A549 (cell line): ENCODE data around the gene FHIT.

Source experiments
- MAFK ChIP-seq: fragments of 450-650 bp; IDR thresholded peaks from 2 replicates; pipeline ENCODE4 v1.6.1; 2014; ENCODE audit not compliant: partially characterized antibody
- MAX ChIP-seq: IDR thresholded peaks from 2 replicates; pipeline ENCODE4 v1.6.1; 2012
- NPAS2 ChIP-seq: fragments of 250-450 bp; sonication (Bioruptor Pico); IDR thresholded peaks from 2 replicates; pipeline ENCODE4 v1.8.0; 2022; ENCODE audit warnings: mild to moderate bottlenecking, moderate library complexity, borderline replicate concordance
- POLR2A ChIP-seq: IDR thresholded peaks from 2 replicates; pipeline ENCODE4 v1.6.1; 2012; ENCODE audit warnings: mild to moderate bottlenecking, low read length
- RAD21 ChIP-seq, 2 experiments: fragments of >200 bp in 1 of 2; sonication (Bioruptor Twin) in 1 of 2; formaldehyde crosslinking in 1 of 2; IDR thresholded peaks in 1 of 2; conservative IDR thresholded peaks in 1 of 2; 2 replicates in 1 of 2; 3 replicates in 1 of 2; pipeline ENCODE4 v1.6.1; 2012 to 2018; ENCODE audit warnings: inconsistent platforms in 1 of 2
- RCOR1 ChIP-seq: fragments of 150-350 bp; IDR thresholded peaks from 2 replicates; pipeline ENCODE4 v1.6.1; 2014; ENCODE audit warnings: antibody characterized with exemption, low read length, low read depth

DNA sequence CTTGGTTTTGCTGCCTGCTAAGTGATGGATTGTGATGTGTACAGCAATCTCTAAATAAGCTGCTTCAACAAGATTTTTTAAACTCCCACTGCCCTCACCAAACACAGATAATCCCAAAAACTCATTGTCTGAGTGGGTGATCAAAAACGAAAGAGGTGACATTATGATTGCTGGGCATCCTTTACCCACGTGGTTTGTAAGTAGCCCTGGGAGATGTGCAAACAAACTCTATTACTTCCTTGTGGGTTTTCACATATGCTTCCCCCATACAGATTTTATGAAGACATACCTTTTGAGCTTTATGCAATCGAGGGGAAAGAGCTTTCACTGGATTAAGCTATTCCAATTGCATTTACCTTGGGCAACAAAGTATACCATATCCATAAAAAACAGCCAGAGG is 1000.4 kb downstream of the FHIT start:
- TF ChIP-seq MAX, result no peak
- no peak for TF ChIP-seq NPAS2 (CRISPR knock-in tag)
- no peak for TF ChIP-seq MAFK
- no peak for TF ChIP-seq RAD21 (conservative IDR thresholded peaks at IDR 0.05 in 1 of 2, IDR thresholded peaks at IDR 0.05 in 1 of 2)
- TF ChIP-seq RCOR1, result no peak
- TF ChIP-seq POLR2A, result no peak
